Liver (tissue), 9 donors: ENCODE data around the gene PRDM1. TPM values are rescaled to one million over a fixed set of nuclear protein-coding genes. Genes with fewer than 3 reads are reported as not detected.

ENCODE experiments used
- DNase-seq: peaks from one replicate; pipeline ENCODE4 v3.0.0-alpha.2; 2017; ENCODE audit warnings: low spot score
- H3K27ac ChIP-seq, 2 donors: one replicate each; pipeline ENCODE4 v1.7.0; 2013; ENCODE audit warnings: inconsistent platforms in 2 of 2, low read length in 2 of 2, control low read depth in 1 of 2, low read depth in 1 of 2, mild to moderate bottlenecking in 1 of 2
- H3K27me3 ChIP-seq, 4 donors: one replicate each; pipeline versions ENCODE4 v1.6.1 to v1.7.0; 2013; ENCODE audit warnings: low read length in 3 of 4, inconsistent platforms in 1 of 4, mild to moderate bottlenecking in 1 of 4, moderate library complexity in 1 of 4; ENCODE audit not compliant: control insufficient read depth in 4 of 4, insufficient read depth in 4 of 4
- H3K36me3 ChIP-seq, 4 donors: one replicate each; pipeline versions ENCODE4 v1.6.1 to v1.7.0; 2013; ENCODE audit warnings: low read length in 3 of 4, mild to moderate bottlenecking in 3 of 4, low read depth in 1 of 4, moderate library complexity in 1 of 4; ENCODE audit not compliant: control insufficient read depth in 4 of 4, insufficient read depth in 3 of 4
- H3K4me1 ChIP-seq, 4 donors: one replicate each; pipeline versions ENCODE4 v1.6.1 to v1.7.0; 2013; ENCODE audit warnings: low read length in 3 of 4, mild to moderate bottlenecking in 3 of 4, moderate library complexity in 1 of 4; ENCODE audit not compliant: control insufficient read depth in 4 of 4, insufficient read depth in 4 of 4
- H3K4me3 ChIP-seq, 3 donors: one replicate each; pipeline versions ENCODE4 v1.6.1 to v1.7.0; 2013; ENCODE audit warnings: low read length in 3 of 3, control low read depth in 1 of 3, low read depth in 1 of 3, mild to moderate bottlenecking in 1 of 3
- H3K9ac ChIP-seq, 2 donors: one replicate each; pipeline ENCODE4 v1.7.0; 2013; ENCODE audit warnings: low read length in 2 of 2, mild to moderate bottlenecking in 2 of 2, moderate library complexity in 2 of 2, control low read depth in 1 of 2, low read depth in 1 of 2
- H3K9me3 ChIP-seq, 4 donors: one replicate each; pipeline versions ENCODE4 v1.6.1 to v1.7.0; 2013; ENCODE audit warnings: low read length in 3 of 4; ENCODE audit not compliant: control insufficient read depth in 4 of 4
- ATF3 ChIP-seq: IDR thresholded peaks from 2 replicates; pipeline ENCODE4 v1.6.1; 2016; ENCODE audit warnings: antibody characterized with exemption
- CTCF ChIP-seq: fragments of 150-350 bp; IDR thresholded peaks from 2 replicates; pipeline ENCODE4 v1.5.1; 2017; ENCODE audit warnings: improper control_type of control experiment, low read depth, low read length; ENCODE audit not compliant: missing input control
- EGR1 ChIP-seq, 2 donors: IDR thresholded peaks; 2 replicates each; pipeline ENCODE4 v1.6.1; 2016 to 2018; ENCODE audit warnings: antibody characterized with exemption in 2 of 2, low read depth in 2 of 2
- FOXA1 ChIP-seq: IDR thresholded peaks from 2 replicates; pipeline ENCODE4 v1.6.1; 2016; ENCODE audit warnings: antibody characterized with exemption
- FOXA2 ChIP-seq: IDR thresholded peaks from 2 replicates; pipeline ENCODE4 v1.6.1; 2016; ENCODE audit warnings: antibody characterized with exemption
- GABPA ChIP-seq, 2 donors: IDR thresholded peaks in 1 of 2; conservative IDR thresholded peaks in 1 of 2; 2 replicates each; pipeline ENCODE4 v1.6.1; 2016; ENCODE audit warnings: antibody characterized with exemption in 2 of 2, mild to moderate bottlenecking in 1 of 2, moderate library complexity in 1 of 2
- HNF4A ChIP-seq, 2 donors: conservative IDR thresholded peaks; 2 replicates each; pipeline ENCODE4 v1.6.1; 2016; ENCODE audit warnings: antibody characterized with exemption in 2 of 2, mild to moderate bottlenecking in 2 of 2
- HNF4G ChIP-seq: IDR thresholded peaks from 2 replicates; pipeline ENCODE4 v1.6.1; 2016; ENCODE audit warnings: antibody characterized with exemption
- JUND ChIP-seq, 2 donors: IDR thresholded peaks; 2 replicates each; pipeline ENCODE4 v1.6.1; 2016; ENCODE audit warnings: antibody characterized with exemption in 2 of 2
- MAX ChIP-seq: IDR thresholded peaks from 2 replicates; pipeline ENCODE4 v1.6.1; 2016; ENCODE audit warnings: antibody characterized with exemption
- NR2F2 ChIP-seq: IDR thresholded peaks from 2 replicates; pipeline ENCODE4 v1.6.1; 2016; ENCODE audit warnings: antibody characterized with exemption
- RAD21 ChIP-seq, 2 donors: IDR thresholded peaks; 2 replicates each; pipeline ENCODE4 v1.6.1; 2016; ENCODE audit warnings: antibody characterized with exemption in 2 of 2, mild to moderate bottlenecking in 2 of 2
- REST ChIP-seq: IDR thresholded peaks from 2 replicates; pipeline ENCODE4 v1.6.1; 2016; ENCODE audit warnings: antibody characterized with exemption, mild to moderate bottlenecking
- RXRA ChIP-seq, 2 donors: IDR thresholded peaks; 2 replicates each; pipeline ENCODE4 v1.6.1; 2017 to 2018; ENCODE audit warnings: antibody characterized with exemption in 2 of 2, mild to moderate bottlenecking in 1 of 2
- SP1 ChIP-seq: IDR thresholded peaks from 2 replicates; pipeline ENCODE4 v1.6.1; 2018; ENCODE audit warnings: antibody characterized with exemption, mild to moderate bottlenecking
- TAF1 ChIP-seq: conservative IDR thresholded peaks from 2 replicates; pipeline ENCODE4 v1.6.1; 2016; ENCODE audit warnings: antibody characterized with exemption, mild to moderate bottlenecking
- YY1 ChIP-seq: IDR thresholded peaks from 2 replicates; pipeline ENCODE4 v1.6.1; 2016; ENCODE audit warnings: antibody characterized with exemption, mild to moderate bottlenecking
- ZBTB33 ChIP-seq: IDR thresholded peaks from 2 replicates; pipeline ENCODE4 v1.6.1; 2016; ENCODE audit warnings: antibody characterized with exemption
- WGBS: extraction: QIAGEN DNeasy Blood & Tissue Kit; methylation state at CpG from one replicate; pipeline ENCODE4 v1.1.7; 2013; 5-methylcytosine and 5-hydroxymethylcytosine counted together
- polyA plus RNA-seq, 2 donors: library from polyadenylated mRNA; stranded (reverse) in 1 of 2; unstranded in 1 of 2; fragments of 200-250 nt in 1 of 2; fragments of >200 nt in 1 of 2; fragmentation: Nextera tagmentation in 1 of 2; extraction: Ambion mirVana in 1 of 2; gene quantifications; one replicate each; pipeline versions ENCODE4 v1.2.1 to v1.2.3, GENCODE V29; 2013 to 2015
- total RNA-seq, 2 donors: library from RNA; depleted of rRNA; stranded (reverse); fragments of >200 nt; gene quantifications; one replicate each; pipeline ENCODE4 v1.2.3, GENCODE V29; 2014
- donor health status: healthy.
- donor health status: healthy.
- donor health status: healthy.
- donor health status: healthy.
- donor health status: healthy.

Gene PRDM1
- total and polyA plus RNA-seq, 4 donors: 0.37 to 2.8 (median 0.65) TPM

- Histone ChIP-seq H3K36me3 (no peaks in the 10 kb centered on the region), H3K27me3 (peaks cover 2 to 12% (median 4%) of the 10 kb centered on the region in 4 donors), H3K9me3 (no peaks in the 10 kb centered on the region), H3K27ac (peak overlapping the region in 1 of 2 donors; percentile 13), H3K4me3 (no peak overlapping the region), H3K9ac (peak overlapping the region in 1 of 2 donors; percentile 19), H3K4me1 (peaks cover 2 to 14% (median 5%) of the 10 kb centered on the region in 4 donors)
- TF ChIP-seq CTCF (peak; percentile 21), HNF4A (conservative IDR thresholded peaks at IDR 0.05) (no peak), RAD21 (IDR thresholded peaks at IDR 0.05) (peak; percentile 43 to 49), FOXA1 (no peak)
- DNase-seq: no peak
- WGBS: 48% methylated on average over 5 of the region's 5 CpGs
Observed at GRCh38 chr6:106084106-106084988, 1.8 kb upstream of the PRDM1 start.

- Histone ChIP-seq H3K27me3 (peaks cover 2 to 12% (median 4%) of the 10 kb centered on the region in 4 donors), H3K27ac (peak overlapping the region in 1 of 2 donors; percentile 23), H3K9ac (no peak overlapping the region), H3K4me3 (no peak overlapping the region), H3K36me3 (no peaks in the 10 kb centered on the region), H3K4me1 (peaks cover 2 to 14% (median 5%) of the 10 kb centered on the region in 4 donors), H3K9me3 (no peaks in the 10 kb centered on the region)
- TF ChIP-seq ATF3 (no peak), MAX (no peak), HNF4A (conservative IDR thresholded peaks at IDR 0.05) (no peak), RXRA (IDR thresholded peaks at IDR 0.05) (no peak), SP1 (no peak), FOXA2 (no peak), NR2F2 (no peak), RAD21 (IDR thresholded peaks at IDR 0.05) (no peak), YY1 (no peak), CTCF (no peak), ZBTB33 (no peak), HNF4G (no peak), FOXA1 (no peak), JUND (IDR thresholded peaks at IDR 0.05) (no peak), EGR1 (IDR thresholded peaks at IDR 0.05; ENCODE audit: low read depth in 2 of 2) (no peak), GABPA (IDR thresholded peaks at IDR 0.05 in 1 of 2, conservative IDR thresholded peaks at IDR 0.05 in 1 of 2) (no peak), TAF1 (no peak), REST (no peak)
- no peak for DNase-seq
- WGBS: 26% methylated on average over 7 of the region's 7 CpGs
Observed at GRCh38 chr6:106084989-106085691, 996 bp upstream of the PRDM1 start.
